Measurements from ENCODE around the gene NLRP9. TPM values are rescaled to one million over a fixed set of nuclear protein-coding genes. Genes with fewer than 3 reads are reported as not detected.

NLRP9 gene
- total RNA-seq, 1 experiment from 2014 or later = not detected

GRCh38 chr19:55690769-55691545, 47.2 kb downstream of the NLRP9 start (continued):
- TF ChIP-seq NFYB (CRISPR knock-in tag; conservative IDR thresholded peaks at IDR 0.05; ENCODE audit: low read depth) (no peak), ZNF232 (CRISPR knock-in tag; IDR thresholded peaks at IDR 0.05) (no peak), ATF6 (CRISPR knock-in tag; IDR thresholded peaks at IDR 0.05) (no peak), ERG (CRISPR knock-in tag; IDR thresholded peaks at IDR 0.05) (no peak)

GRCh38 chr19:55690109-55690768, 48.0 kb downstream of the NLRP9 start:
- no peak overlapping the region for H3K4me3 Mint-ChIP-seq
- H3K27me3 Mint-ChIP-seq (ENCODE audit: low read depth) = no peaks in the 10 kb centered on the region
- no peak overlapping the region for H3K27ac Mint-ChIP-seq
- POLR2A ChIA-PET = no interaction called here
- no peak for ATAC-seq
- no peak for DNase-seq (ENCODE audit: low spot score)
- H3K36me3 Mint-ChIP-seq = peaks cover 13% of the 10 kb centered on the region; the same call in 1 of the 2 replicates
- H3K9me3 Mint-ChIP-seq = no peaks in the 10 kb centered on the region
- TF ChIP-seq ZNF425 (CRISPR knock-in tag; conservative IDR thresholded peaks at IDR 0.05) = no peak
- TF ChIP-seq ZNF416 (CRISPR knock-in tag; IDR thresholded peaks at IDR 0.05) = no peak
- TF ChIP-seq ATF6 (CRISPR knock-in tag; IDR thresholded peaks at IDR 0.05) = no peak
- no peak for TF ChIP-seq HMGA2 (CRISPR knock-in tag; IDR thresholded peaks at IDR 0.05)
- TF ChIP-seq ZBTB43 (CRISPR knock-in tag; IDR thresholded peaks at IDR 0.05) = no peak
- CTCF ChIA-PET = interaction anchor here (0.8 kb wide), 1 partner anchor 13 kb away, joined by 3 read pairs; no protein-coding TSS in a partner anchor
- H3K4me1 Mint-ChIP-seq = no peaks in the 10 kb centered on the region

- DNase-seq (ENCODE audit: low spot score) = no peak
- Mint-ChIP-seq H3K27me3 (ENCODE audit: low read depth) (no peaks in the 10 kb centered on the region), H3K4me3 (no peak overlapping the region), H3K9me3 (no peaks in the 10 kb centered on the region), H3K4me1 (no peaks in the 10 kb centered on the region), H3K27ac (no peak overlapping the region), H3K36me3 (peaks cover 15% of the 10 kb centered on the region; the same call in 1 of the 2 replicates)
- no peak for ATAC-seq
- CTCF ChIA-PET = interaction anchor here (0.8 to 1.3 kb wide), 2 partner anchors 14 kb away, joined by 3 to 5 read pairs; no protein-coding TSS in a partner anchor
- POLR2A ChIA-PET = no interaction called here
- TF ChIP-seq HMGXB4 (CRISPR knock-in tag; IDR thresholded peaks at IDR 0.05) (no peak), ZNF671 (CRISPR knock-in tag; IDR thresholded peaks at IDR 0.05) (no peak), KAT7 (CRISPR knock-in tag; IDR thresholded peaks at IDR 0.05; ENCODE audit: borderline replicate concordance) (no peak), CDX4 (CRISPR knock-in tag; IDR thresholded peaks at IDR 0.05; ENCODE audit: borderline replicate concordance) (no peak), CREB1 (CRISPR knock-in tag; IDR thresholded peaks at IDR 0.05) (no peak), ZNF512 (CRISPR knock-in tag; IDR thresholded peaks at IDR 0.05; ENCODE audit: borderline replicate concordance) (no peak), ZNF263 (CRISPR knock-in tag; IDR thresholded peaks at IDR 0.05; ENCODE audit: low read depth) (no peak), SOX15 (CRISPR knock-in tag; IDR thresholded peaks at IDR 0.05) (no peak)
Measured at GRCh38 chr19:55689411-55690108, 48.6 kb downstream of the NLRP9 start.
